HG03521 (cell line): Measurements from ENCODE around the gene SHISA6.

Experiments used
- ATAC-seq: cut with Tn5 transposase; IDR thresholded peaks from one replicate; pipeline ENCODE4 v1.9.1; 2021; ENCODE audit warnings: mild to moderate bottlenecking, moderate library complexity; ENCODE audit not compliant: unreplicated experiment

The SHISA6 gene

DNA sequence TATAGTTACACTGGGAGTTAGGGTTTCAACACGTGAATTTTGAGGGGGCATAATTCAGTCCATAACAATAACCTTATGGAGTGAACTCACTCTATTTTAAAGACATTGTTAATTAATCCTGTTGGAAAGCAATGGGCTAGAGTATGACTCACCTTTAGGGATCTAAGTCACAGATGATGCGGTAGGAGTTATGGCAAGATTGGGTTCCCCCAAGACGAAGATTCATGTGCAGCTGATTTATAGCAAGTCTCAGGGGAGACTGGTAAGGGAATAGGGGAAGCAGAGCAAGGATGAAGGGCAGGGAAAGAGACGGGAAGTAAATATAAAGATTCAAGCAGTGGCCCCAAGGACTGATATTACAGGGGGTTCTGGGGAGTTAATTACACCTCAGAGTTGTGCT, 197.7 kb downstream of the SHISA6 start:
- ATAC-seq, result no peak

DNA sequence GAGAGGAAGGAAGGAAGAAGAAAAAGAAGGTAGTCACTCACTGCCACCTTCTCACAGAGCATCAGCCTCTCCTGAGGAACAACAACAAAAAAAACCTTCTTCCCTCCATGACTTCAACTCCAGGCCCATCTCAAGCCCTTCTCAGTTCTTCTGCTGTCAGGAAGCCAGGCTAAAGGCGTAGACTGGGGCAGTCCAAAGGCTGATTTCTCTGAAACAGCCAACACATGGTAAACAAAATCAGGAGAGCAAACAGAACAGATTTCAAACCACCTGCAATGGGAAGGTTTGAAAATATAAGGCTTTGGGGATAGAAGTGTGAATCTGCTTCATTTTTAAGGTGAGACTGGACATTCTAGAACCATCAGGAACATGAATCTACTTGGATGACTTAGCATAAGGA, 200.0 kb downstream of the SHISA6 start:
- ATAC-seq, result no peak

DNA sequence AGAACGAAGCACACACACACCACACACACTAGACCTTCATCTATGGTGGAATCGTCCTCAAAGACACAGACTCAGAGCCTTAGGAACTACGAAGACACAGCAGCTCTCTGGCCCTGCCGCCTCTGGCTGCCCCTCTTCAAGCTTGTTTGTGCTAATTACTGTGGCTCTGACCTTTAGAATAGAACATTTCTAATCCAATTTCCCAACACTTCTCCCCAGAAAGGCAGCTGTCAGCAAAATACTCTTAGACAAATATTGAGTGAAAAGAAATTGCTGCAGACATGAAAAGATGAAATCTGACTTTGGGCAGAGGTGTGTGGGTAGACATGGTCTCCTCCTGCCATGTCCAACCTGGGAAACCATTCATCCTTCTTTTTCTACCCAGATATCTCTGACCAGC, 205.3 kb downstream of the SHISA6 start:
- ATAC-seq, result no peak

DNA sequence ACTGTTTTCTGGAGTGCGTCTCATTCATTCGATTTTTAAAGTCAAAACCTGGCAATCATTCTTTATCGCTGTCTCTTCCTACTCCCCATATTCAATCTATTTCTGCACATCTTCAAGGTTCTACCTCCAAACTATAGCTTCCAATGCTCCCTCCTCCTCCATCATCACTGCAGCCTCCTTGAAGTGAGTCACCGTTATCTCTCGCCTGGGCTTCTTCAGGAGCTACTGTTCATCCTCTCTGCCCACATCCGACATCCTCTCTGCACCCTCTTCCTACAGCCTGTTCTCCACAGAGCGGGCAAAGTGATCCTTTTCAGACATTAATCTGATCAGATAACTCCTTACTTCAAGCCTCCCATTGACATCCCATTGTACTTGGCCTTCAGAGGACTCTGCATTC, 213.1 kb downstream of the SHISA6 start:
- no peak for ATAC-seq

DNA sequence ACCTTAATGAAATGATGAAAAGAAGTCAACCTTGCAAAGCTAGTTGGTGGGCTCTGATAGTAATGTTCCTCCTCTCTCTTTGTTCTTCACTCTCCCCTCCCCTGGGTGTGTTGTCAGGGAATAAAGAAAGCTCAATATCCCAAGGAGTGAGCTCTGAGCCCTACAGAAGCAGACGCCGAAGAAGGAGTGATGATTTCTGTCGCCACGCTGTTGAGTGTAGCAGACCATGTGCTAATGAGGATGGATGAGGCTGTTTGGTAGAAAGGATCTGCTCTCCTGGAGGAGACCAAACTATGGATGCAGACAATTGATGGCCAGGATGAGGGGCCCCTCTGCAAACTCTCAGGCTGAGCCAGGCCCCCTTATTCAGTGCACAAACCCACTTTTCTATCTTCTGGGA, 217.3 kb downstream of the SHISA6 start:
- no peak for ATAC-seq

DNA sequence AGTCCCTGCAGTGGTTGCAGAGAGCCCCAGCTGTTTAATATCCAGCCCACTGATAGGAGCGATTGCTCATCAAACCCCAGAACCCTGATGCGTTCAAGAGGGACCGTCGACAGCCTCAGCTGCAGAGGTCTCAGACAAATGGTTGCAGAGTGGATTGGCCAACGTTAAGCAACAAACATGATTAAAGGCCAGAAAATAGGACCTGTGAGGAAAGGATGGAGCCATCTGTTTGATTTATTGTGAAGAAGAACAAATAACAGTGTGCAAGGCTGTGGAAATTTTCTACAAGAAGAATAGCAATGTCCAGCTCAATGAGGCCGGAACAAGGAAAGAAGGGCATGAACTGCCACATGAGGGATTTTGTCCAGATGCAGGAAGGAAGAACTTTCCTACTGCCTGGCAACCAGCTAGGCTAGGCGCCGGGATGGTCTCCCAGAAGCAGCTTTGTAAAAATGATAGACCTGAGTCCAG, 218.9 kb downstream of the SHISA6 start:
- no peak for ATAC-seq

DNA sequence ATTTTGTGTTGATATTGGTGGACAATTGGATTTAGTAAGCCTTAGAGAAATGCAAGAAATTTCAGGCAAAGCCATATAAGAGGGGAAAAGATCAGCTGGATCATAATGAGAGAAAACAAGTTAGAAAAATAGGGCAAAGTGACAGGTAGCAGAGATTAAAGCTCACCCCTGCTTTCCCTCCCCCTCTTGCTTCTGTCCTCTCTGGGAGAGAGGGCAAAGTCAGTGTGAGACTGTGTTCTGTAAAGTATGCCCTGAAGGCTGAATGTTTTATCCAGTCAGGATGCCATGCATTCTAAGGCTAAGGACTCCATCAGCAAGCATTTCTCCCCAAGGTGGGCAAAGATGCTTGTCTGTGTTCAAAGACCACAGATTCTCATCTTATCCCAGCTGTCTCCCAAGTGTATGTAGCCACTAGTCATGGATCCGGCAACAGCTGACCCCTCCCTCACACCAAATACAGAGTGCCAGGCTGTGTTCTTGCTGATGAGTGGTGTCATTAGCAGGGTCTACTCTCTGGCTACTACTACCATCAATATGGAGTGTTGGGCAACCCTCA, 221.1 kb downstream of the SHISA6 start:
- ATAC-seq, result no peak

DNA sequence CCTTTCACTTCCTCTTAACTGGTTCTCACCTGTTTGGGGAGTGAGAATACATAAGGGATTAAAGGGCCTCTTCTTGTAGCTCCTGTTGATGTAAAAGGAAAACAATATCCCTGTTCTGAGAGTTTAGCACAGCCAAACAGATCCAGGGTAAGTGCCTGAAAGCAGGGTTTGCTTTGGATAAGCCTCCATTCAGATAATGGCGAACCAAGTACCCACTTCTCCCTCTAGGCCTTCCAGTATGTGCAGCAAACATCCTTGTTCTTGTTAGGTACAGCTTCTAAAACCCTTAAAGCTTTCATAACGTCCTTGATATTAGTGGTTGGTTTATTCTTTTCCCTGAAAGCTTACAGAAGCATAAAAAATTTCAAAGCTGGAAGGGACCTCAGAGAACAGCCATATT, 226.6 kb downstream of the SHISA6 start:
- ATAC-seq, result no peak

DNA sequence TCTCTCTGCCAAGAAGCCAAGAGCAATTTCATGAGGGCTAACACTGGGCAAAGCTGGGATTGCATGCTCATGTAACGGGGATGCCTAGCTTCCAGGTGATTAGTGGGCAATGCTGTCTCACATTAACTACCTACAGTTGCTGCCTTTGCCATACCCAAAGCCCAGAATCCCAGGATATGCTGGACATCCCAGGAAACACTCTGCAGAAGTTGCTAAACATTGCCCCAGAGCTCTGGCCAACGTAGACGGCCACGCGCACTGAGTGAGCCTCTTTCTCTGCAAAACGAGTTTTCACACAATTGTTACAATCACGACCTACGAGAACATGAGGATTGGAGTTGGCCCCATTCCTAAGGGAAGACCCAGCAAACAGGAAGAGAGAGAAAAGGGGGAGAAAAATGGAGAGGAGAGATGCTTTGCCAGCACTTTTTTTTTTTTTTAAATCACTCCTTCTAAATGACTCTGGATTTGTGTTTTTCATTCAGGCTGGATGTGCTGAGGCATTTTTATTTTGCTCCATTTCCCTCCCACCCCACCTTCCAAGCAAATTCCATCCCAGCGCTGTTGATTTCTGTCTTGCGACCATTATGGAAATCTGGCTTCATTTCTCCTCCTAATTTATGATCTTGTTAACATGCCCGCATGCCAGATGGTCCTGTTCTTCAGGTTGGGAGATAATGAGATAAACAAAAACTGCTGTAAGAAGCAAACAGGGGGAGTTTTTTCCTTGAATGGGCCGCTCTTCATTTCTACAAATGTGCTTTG, 244.5 kb downstream of the SHISA6 start:
- ATAC-seq, result no peak

DNA sequence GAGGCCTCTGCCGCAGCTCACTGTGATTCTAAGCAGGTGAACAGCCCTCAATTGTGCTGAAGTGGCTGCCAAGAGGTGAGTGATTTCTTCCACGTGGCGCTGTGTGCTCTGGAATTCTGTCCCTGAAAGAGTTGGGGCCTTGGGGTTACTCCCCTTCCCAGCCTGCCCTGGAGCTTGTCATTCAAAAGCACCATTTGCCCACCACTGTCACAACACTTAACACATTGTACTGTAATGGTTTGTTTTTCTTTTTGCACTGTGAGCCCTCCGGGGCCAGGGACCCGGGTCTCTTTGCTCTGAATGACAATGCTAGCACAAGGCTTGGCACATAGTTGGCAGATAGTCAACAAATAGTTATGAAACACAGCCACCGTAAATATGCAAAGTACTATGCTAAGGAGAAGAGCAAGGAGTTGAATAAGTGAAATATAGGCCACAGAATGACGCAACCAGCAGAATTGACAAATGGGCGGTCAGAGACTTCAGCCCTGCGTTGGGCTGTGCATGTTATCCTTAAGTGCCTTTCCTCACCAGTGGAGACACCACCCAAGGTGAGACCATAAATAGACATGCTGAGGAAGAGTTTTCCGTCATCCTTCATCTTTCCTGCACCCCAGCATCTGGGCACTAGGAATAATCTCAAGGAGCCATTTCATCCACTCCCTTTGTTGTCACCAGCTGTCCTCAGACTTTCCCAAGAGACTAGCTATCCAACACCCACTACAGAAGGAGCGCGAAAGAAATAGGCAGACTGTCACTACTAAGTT, 245.3 kb downstream of the SHISA6 start:
- ATAC-seq, result no peak

DNA sequence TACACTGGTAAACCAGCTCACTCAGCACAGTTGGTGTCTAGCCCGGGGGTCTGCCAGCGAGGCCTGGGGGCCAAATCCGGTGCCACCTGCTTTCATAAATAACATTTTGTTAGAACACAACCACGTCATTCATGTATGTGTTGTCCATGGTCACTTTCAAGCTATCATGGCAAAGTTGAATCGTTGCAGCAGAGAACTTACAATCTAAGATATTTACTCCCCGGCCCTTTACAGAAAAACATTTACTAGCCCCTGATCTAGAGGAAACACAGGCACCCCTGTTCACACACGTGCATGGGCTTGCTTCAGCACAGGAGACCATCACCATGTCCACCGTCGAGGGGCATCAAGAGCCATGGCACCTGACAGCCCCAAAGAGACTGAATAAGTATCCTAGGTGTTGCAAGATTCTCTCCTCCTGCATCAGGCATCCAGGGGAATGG, 245.9 kb downstream of the SHISA6 start:
- ATAC-seq, result no peak

DNA sequence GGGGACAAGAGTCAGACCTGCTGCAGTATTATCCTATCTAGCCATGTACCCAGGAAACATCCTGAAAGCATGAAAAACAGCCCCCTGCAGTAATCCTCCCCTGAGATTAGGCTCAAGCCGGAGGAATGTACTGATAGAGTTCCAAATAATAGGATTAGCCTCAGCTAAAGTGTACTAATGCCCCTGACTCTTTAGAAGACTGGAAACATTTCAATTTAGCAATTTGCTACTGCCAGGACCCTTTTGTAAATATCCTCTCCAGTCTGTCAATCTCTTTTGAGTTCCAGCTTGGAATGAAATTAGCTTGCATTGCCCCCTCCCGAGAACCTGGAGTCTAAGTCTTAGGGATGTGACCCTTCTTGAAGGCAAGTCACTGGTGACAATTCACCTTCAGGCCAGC, 246.5 kb downstream of the SHISA6 start:
- no peak for ATAC-seq

DNA sequence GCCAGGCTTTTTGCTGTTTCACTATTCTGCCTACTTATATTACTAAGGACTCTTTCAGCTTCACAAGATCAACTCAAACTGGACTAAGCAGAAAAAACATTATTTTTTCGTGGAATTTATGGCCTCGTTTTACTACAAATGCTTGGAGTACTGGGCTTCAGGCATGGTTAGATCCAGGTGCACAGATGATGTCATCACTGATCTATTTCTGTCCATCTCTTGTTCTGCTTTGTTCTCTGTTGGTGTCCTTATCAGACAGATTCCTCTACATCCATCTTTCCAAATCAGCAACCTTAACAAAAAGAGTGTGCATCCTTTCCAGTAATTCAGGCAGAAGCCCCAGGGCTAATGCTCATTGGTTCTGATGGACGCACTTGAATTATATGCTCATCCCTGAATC, 247.4 kb downstream of the SHISA6 start:
- ATAC-seq, result no peak

DNA sequence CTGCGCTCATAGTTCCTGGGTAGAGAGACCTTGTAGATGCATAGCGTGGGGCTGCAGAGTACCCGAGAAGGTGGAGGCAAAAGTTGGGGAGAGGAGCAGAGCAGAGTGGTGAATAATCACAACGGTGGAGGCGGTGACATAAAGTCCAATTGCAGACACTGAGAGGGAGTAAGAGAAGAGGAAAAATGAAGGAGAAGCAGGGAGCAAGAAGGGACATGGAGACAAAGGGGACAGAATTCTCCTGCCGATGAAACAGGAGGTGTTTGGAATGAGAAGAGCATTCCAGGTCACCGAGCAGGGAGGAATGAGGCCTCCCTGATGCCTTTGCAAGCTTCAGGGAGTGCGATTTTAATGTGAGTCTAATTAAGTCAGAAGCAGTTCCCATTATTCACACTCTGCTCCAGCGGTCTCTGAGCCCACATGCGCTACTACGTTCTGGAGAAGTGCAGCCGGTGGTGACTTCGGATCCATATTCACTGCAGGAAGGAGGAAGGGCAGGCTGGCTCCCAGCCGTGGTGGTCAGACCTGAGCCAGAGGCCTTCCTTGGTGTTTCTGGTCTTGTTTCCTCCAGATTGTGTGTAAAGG, 249.2 kb downstream of the SHISA6 start:
- no peak for ATAC-seq

DNA sequence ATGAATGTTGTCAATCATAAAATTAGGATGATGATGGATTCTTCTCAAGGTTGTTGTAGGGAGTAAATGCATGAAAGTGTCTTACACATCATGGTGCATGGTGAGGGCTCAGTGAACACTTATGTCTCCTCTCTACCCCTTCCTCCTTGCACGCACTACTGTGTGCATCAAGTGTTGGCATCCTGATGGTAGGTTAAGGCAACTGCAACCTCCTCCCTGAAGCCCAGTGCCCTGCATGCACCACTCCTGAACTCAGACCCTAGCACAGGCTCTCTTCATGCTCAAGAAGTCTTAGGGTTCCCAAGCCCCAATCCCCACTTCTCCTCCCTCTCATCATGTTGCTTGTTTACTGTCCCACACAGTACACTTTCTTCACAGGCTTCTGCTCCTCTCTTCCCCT, 251.5 kb downstream of the SHISA6 start:
- no peak for ATAC-seq

DNA sequence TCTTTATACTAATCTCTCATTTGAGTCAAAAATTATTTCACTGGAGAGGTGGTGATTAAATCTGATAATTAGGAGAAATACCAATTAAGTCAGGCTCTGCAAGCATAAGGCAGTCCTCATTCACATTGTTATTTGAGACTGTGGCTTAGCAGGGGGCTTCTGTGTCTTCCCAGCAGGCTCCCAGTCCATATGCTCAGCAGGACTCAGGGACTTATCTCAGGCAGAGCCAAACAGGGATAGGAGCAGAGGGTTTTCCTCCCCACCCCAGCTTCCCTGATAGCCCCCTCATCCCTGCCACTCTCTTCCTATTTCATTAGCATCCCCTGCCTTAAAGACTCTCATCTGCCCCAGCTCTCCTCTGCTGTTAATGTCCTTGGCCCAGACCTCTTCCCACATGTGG, 252.9 kb downstream of the SHISA6 start:
- no peak for ATAC-seq

DNA sequence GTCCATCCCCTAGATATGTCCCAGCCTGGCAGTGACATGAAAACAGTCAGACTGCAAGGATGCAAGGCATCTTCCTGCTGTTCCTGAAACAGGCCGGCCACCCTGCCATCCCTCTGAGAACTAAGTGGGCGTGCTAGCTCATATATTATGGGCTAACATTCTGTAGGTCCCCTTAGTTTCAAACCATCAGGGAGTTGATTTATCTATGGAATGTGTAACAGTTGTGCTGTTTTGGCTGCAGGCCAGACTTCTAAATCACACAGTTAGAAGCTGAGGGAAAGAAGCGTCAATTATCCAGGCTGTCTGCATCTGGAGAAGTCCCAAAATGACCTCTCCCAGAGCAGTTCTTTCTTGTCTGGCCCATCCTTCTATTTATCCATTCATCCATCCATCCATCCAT, 254.6 kb downstream of the SHISA6 start:
- ATAC-seq, result no peak

DNA sequence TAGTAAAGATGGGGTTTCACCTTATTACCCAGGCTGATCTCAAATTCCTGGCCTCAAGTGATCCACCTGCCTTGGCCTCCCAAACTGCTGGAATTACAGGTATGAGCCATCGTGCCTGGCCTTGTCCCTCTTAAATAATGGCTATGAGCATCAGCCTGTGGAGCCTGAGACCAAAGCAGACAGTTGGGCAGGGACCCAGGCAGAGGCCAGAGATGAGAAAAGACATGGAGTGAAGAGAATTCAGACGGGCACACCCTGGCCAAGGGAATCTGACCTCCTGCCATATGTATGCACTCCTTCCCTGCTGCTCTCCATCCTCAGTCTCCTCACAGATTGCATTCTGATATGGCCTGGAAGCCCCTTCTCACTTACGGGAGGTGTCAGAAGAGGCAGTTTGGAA, 258.9 kb downstream of the SHISA6 start:
- no peak for ATAC-seq

DNA sequence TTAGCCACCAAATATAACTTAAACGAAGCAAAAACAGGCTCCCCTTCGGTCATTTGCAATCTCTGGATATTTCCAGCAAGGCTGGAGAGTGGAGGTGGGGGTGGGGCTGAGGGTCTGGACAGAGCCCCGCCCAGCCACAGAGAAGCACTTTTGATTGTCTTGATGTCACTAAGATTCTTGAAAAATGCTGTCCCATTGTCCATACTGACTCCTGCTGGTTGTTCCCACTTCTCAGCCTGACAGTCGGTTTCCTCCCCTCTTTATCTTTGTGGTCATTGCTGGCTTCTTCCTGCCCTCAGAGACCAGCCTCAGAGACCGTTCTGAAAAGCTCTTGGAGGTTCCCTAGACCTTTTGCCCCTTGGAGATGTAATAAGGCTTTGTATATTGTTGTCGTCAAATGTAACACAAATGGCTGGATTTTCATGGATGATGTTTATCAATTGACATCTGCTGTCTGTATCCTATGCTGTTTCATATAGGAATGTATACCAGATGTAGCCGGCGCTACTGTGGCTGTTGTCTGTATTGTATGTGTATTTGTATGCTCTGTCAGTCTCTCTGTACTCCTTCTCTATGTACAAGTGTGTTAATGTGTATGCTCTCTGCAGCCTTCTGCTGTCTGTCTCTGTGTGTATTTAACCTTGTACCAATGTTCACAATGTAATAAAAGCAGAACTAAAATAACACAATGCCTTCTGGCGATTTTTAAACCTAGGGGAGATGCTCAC, 262.5 kb downstream of the SHISA6 start:
- ATAC-seq, result no peak

DNA sequence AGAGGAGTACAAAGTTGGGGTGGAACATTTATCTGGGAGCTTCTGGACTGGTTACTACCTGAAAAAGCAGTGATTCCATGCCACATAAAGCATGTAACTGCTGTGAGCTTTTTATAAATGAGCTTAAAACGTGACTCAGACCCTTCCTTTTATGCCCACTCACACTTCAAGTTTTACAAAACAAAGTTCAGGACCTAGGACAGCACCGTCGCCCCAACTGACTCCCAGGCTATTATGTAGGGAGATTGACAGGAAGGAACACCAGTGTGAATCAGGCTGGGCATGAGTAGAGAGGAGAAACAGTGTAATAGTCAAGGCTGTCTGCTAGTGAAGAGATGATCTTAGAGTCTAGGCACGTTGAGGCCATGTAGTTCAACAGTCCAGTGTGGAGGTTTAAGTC, 265.6 kb downstream of the SHISA6 start:
- no peak for ATAC-seq

DNA sequence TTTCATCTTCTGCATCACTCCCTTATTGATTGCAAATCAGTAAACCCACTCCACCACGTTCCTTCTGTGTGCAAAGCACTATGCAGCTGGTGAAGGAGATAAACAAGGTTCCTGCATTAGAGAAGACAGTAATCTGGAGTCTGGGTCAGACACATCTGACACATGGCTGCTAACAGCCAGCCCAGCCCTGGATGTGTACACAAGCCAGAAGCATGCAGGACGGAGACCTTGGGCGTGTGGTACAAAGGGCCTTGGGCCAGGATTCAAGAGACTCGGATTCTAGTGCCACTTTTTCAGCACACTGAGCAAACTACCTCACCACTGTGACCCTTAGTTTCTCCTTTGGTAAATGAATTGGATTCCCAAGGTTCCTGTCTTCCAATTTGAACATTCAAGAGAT, 270.7 kb downstream of the SHISA6 start:
- ATAC-seq, result no peak
